RWPE2 (cell line): ENCODE results near the gene RPL41.

Experiments used
- ATAC-seq: fragments of 200-7000 bp; cut with Tn5 transposase; 3 replicates; pipeline ENCODE4 v1.9.1; 2021; ENCODE audit warnings: low read depth
- DNase-seq: peaks from one replicate; pipeline ENCODE4 v3.0.0-alpha.2; 2020; ENCODE audit warnings: low spot score
- H3K27ac ChIP-seq: fragments of 450-650 bp; 2 replicates; pipeline ENCODE4 v1.5.1; 2017; ENCODE audit warnings: mild to moderate bottlenecking; ENCODE audit not compliant: poor library complexity, severe bottlenecking
- H3K27me3 ChIP-seq: fragments of 250-450 bp; sonication (Bioruptor Pico); 2 replicates; pipeline ENCODE4 v1.5.1; 2021; ENCODE audit warnings: mild to moderate bottlenecking, moderate library complexity; ENCODE audit not compliant: insufficient read depth, poor library complexity, severe bottlenecking
- H3K36me3 ChIP-seq: fragments of 250-450 bp; sonication (Bioruptor Pico); 2 replicates; pipeline ENCODE4 v1.5.1; 2020; ENCODE audit warnings: low read depth, mild to moderate bottlenecking, moderate library complexity
- H3K4me1 ChIP-seq: fragments of 250-450 bp; sonication (Bioruptor Pico); 2 replicates; pipeline ENCODE4 v1.5.1; 2021; ENCODE audit warnings: mild to moderate bottlenecking, moderate library complexity; ENCODE audit not compliant: insufficient read depth, poor library complexity, severe bottlenecking
- H3K4me3 ChIP-seq: fragments of 250-450 bp; sonication (Bioruptor Pico); 2 replicates; pipeline ENCODE4 v1.5.1; 2021; ENCODE audit warnings: mild to moderate bottlenecking, moderate library complexity; ENCODE audit not compliant: severe bottlenecking
- H3K9me3 ChIP-seq: fragments of 250-450 bp; sonication (Bioruptor Pico); 2 replicates; pipeline ENCODE4 v1.5.1; 2021; ENCODE audit warnings: mild to moderate bottlenecking, moderate library complexity; ENCODE audit not compliant: severe bottlenecking
- CTCF ChIP-seq: fragments of 450-650 bp; IDR thresholded peaks from one replicate; pipeline ENCODE4 v1.5.1; 2017; ENCODE audit warnings: mild to moderate bottlenecking, moderate library complexity; ENCODE audit not compliant: poor library complexity, severe bottlenecking

RPL41 gene

GRCh38 chr12:56082382-56082781 is 34.1 kb upstream of the RPL41 start:
- H3K27me3 ChIP-seq = no peaks in the 10 kb centered on the region
- H3K36me3 ChIP-seq = peaks cover 5% of the 10 kb centered on the region; the same call in 1 of the 2 replicates
- ATAC-seq = no peak
- peaks cover 4% of the 10 kb centered on the region for H3K4me1 ChIP-seq
- DNase-seq = no peak
- H3K4me3 ChIP-seq = no peak overlapping the region
- no peak for TF ChIP-seq CTCF
- H3K9me3 ChIP-seq = no peaks in the 10 kb centered on the region
- no peak overlapping the region for H3K27ac ChIP-seq

GRCh38 chr12:56082967-56083366 is 33.5 kb upstream of the RPL41 start:
- peaks cover 4% of the 10 kb centered on the region for H3K4me1 ChIP-seq
- no peak for TF ChIP-seq CTCF
- DNase-seq (no peak), ATAC-seq (no peak)
- H3K27me3 ChIP-seq = no peaks in the 10 kb centered on the region
- H3K4me3 ChIP-seq = no peak overlapping the region
- no peaks in the 10 kb centered on the region for H3K9me3 ChIP-seq
- no peak overlapping the region for H3K27ac ChIP-seq
- H3K36me3 ChIP-seq = peaks cover 5% of the 10 kb centered on the region; the same call in 1 of the 2 replicates

- no peak for ATAC-seq
- Histone ChIP-seq H3K9me3 (no peaks in the 10 kb centered on the region), H3K4me1 (no peaks in the 10 kb centered on the region), H3K4me3 (no peak overlapping the region), H3K27ac (no peak overlapping the region), H3K36me3 (peaks cover 5% of the 10 kb centered on the region; the same call in 1 of the 2 replicates), H3K27me3 (no peaks in the 10 kb centered on the region)
- TF ChIP-seq CTCF = peak; percentile 33
- no peak for DNase-seq
These were observed 31.4 kb upstream of the RPL41 start for GRCh38 chr12:56084958-56085543.

GRCh38 chr12:56086096-56086495 is 30.3 kb upstream of the RPL41 start:
- peaks cover 5% of the 10 kb centered on the region; the same call in 1 of the 2 replicates for H3K36me3 ChIP-seq
- no peak for DNase-seq

More at GRCh38 chr12:56086096-56086495, 30.3 kb upstream of the RPL41 start:
- 0 out of 3 replicates have a peak, but pooled peaks have one; percentile 24 for ATAC-seq
- Histone ChIP-seq H3K27ac (no peak overlapping the region), H3K9me3 (no peaks in the 10 kb centered on the region), H3K27me3 (no peaks in the 10 kb centered on the region), H3K4me1 (no peaks in the 10 kb centered on the region), H3K4me3 (no peak overlapping the region)
- no peak for TF ChIP-seq CTCF
